Measurements from ENCODE around the gene PAK6.

Gene PAK6

GRCh38 chr15:40293006-40293405 lies 54.1 kb downstream of the PAK6 start:
- Histone ChIP-seq H3K79me2 (ENCODE audit: low read length) (no peaks in the 10 kb centered on the region), H3K27ac (ENCODE audit: low read length) (no peak overlapping the region), H3K9me3 (replicated peaks; ENCODE audit: insufficient read depth, low read length) (no peaks in the 10 kb centered on the region), H3K4me2 (ENCODE audit: low read depth, low read length) (no peak overlapping the region), H3K9ac (ENCODE audit: low read length) (no peak overlapping the region), H4K20me1 (ENCODE audit: insufficient read depth, low read length) (no peaks in the 10 kb centered on the region), H2AFZ (ENCODE audit: low read length) (no peak overlapping the region), H3K36me3 (replicated peaks; ENCODE audit: insufficient read depth, low read length) (no peaks in the 10 kb centered on the region), H3K4me3 (ENCODE audit: low read length) (no peak overlapping the region), H3K27me3 (replicated peaks; ENCODE audit: insufficient read depth, low read length) (peaks cover 33% of the 10 kb centered on the region; the same call in 1 of the 2 replicates), H3F3A (ENCODE audit: insufficient read depth, low read length) (no peaks in the 10 kb centered on the region), H3K4me1 (ENCODE audit: low read length) (no peaks in the 10 kb centered on the region), H3K9me2 (replicated peaks; ENCODE audit: insufficient read depth, low read length) (no peaks in the 10 kb centered on the region)
- DNase-seq, result no peak
- TF ChIP-seq CTCF (IDR thresholded peaks at IDR 0.05; ENCODE audit: low read length), result no peak
- TF ChIP-seq EZH2 (optimal IDR thresholded peaks at IDR 0.05; ENCODE audit: low read depth, low read length), result no peak
- TF ChIP-seq EZH2phosphoT487 (IDR thresholded peaks at IDR 0.05; ENCODE audit: low read length), result no peak

GRCh38 chr15:40293905-40294895 lies 55.3 kb downstream of the PAK6 start:
- H3K79me2 ChIP-seq (ENCODE audit: low read length), result no peaks in the 10 kb centered on the region
- no peak overlapping the region for H2AFZ ChIP-seq (ENCODE audit: low read length)
- no peaks in the 10 kb centered on the region for H4K20me1 ChIP-seq (ENCODE audit: insufficient read depth, low read length)
- no peak overlapping the region for H3K4me2 ChIP-seq (ENCODE audit: low read depth, low read length)
- H3K4me1 ChIP-seq (ENCODE audit: low read length), result no peaks in the 10 kb centered on the region
- no peak overlapping the region for H3K9ac ChIP-seq (ENCODE audit: low read length)
- no peaks in the 10 kb centered on the region for H3K9me3 ChIP-seq (replicated peaks; ENCODE audit: insufficient read depth, low read length)
- H3K36me3 ChIP-seq (replicated peaks; ENCODE audit: insufficient read depth, low read length), result no peaks in the 10 kb centered on the region
- no peaks in the 10 kb centered on the region for H3K9me2 ChIP-seq (replicated peaks; ENCODE audit: insufficient read depth, low read length)
- H3K27ac ChIP-seq (ENCODE audit: low read length), result no peak overlapping the region
- DNase-seq, result no peak
- no peak overlapping the region for H3K4me3 ChIP-seq (ENCODE audit: low read length)
- H3F3A ChIP-seq (ENCODE audit: insufficient read depth, low read length), result no peaks in the 10 kb centered on the region
- H3K27me3 ChIP-seq (replicated peaks; ENCODE audit: insufficient read depth, low read length), result peaks cover 33% of the 10 kb centered on the region; the same call in 1 of the 2 replicates
- TF ChIP-seq EZH2 (optimal IDR thresholded peaks at IDR 0.05; ENCODE audit: low read depth, low read length) (no peak), CTCF (IDR thresholded peaks at IDR 0.05; ENCODE audit: low read length) (no peak), EZH2phosphoT487 (IDR thresholded peaks at IDR 0.05; ENCODE audit: low read length) (no peak)

GRCh38 chr15:40295297-40295696 lies 56.4 kb downstream of the PAK6 start:
- Histone ChIP-seq H3K27me3 (replicated peaks; ENCODE audit: insufficient read depth, low read length) (peaks cover 38% of the 10 kb centered on the region), H3K4me2 (ENCODE audit: low read depth, low read length) (no peak overlapping the region), H3K79me2 (ENCODE audit: low read length) (no peaks in the 10 kb centered on the region), H3K9ac (ENCODE audit: low read length) (no peak overlapping the region), H3K36me3 (replicated peaks; ENCODE audit: insufficient read depth, low read length) (no peaks in the 10 kb centered on the region), H4K20me1 (ENCODE audit: insufficient read depth, low read length) (no peaks in the 10 kb centered on the region), H2AFZ (ENCODE audit: low read length) (no peak overlapping the region), H3K9me2 (replicated peaks; ENCODE audit: insufficient read depth, low read length) (no peaks in the 10 kb centered on the region), H3K4me1 (ENCODE audit: low read length) (no peaks in the 10 kb centered on the region), H3K27ac (ENCODE audit: low read length) (no peak overlapping the region), H3K9me3 (replicated peaks; ENCODE audit: insufficient read depth, low read length) (no peaks in the 10 kb centered on the region), H3F3A (ENCODE audit: insufficient read depth, low read length) (no peaks in the 10 kb centered on the region), H3K4me3 (ENCODE audit: low read length) (no peak overlapping the region)
- TF ChIP-seq CTCF (IDR thresholded peaks at IDR 0.05; ENCODE audit: low read length) (no peak), EZH2 (optimal IDR thresholded peaks at IDR 0.05; ENCODE audit: low read depth, low read length) (no peak), EZH2phosphoT487 (IDR thresholded peaks at IDR 0.05; ENCODE audit: low read length) (no peak)
- no peak for DNase-seq
